GM19240 (cell line): ENCODE data around the gene ELFN2.
"Not testable (repeated sequence)": the region's sequence is repeated elsewhere in the genome, so short reads cannot be mapped to it uniquely, and the experiment has no call there.

Source experiments
- DNase-seq: peaks from one replicate; pipeline ENCODE4 v3.0.0; 2011; ENCODE audit warnings: low spot score; ENCODE audit not compliant: insufficient read length

ELFN2 gene

DNA sequence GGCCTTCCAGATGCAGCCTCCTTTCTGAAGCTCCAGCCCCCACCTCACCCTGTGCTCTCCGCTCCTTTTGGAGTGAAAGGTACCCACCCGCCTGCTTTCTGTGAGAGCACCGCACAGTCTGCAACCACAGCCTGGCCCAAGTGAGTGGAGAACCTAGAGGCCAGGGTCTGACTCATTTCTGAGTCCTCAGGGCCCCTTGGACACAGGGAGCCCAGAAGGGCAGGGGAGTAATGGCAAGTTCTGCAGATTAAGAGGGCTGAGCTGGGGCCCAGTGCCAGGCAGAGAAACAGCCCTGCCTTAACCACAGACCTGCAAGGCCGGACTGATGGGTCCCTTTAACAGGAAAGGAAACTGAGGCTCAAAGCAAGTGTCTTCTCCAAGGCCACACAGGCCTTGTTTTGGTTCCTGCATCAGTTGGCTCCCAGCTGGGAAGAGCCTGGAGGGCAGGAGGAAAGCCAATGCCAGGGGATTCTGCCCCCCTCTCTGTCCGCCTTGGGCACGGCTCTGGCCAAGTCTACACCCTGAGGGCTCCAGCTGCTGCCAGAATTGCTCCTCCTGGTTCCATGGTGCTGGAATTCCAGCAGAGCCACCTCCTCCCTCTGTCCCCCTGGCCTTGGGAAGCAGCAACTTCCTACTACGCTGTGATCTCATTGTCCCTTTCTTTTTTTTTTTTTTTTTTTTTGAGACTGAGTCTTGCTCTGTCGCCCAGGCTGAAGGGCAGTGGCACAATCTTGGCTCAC lies 89.9 kb downstream of the ELFN2 start:
- DNase-seq = no peak

DNA sequence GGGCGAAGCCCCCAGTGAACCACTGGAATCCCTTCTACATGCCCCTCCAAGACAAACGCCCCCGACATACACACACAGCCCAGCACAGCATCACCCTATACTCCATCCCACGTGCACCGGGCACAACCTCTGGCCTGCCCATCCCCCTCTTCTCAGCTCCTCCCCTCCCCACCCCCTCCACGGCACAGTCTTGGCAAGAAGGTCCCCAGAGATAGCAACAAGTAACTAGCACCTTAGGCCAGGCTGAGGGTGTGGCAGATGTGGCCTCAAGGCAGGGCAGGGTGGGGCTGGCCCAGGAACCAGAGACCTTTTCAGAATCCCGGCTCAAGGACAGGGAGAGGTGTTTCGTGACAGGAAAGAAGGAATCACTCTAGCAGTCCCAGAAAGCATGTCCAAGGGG lies 90.7 kb downstream of the ELFN2 start:
- DNase-seq = no peak

DNA sequence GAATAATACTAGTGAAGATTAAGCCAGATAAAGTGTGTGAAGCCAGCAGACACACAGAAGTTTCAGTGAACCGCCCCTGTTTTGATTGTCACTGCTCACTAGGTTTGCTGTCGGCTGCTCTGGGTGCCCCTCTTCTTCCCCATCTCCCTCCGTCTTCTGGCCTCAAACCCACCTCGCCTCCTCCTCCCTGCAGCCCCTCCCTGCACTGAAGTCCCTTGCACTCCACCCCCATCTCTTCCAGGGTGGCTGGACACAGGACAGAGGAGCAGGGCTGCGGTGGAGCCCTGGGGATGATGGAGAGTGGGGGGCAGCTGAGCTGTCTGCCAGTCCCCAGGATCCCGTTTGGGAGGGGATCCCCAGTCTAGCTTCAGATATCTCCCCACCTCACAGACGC lies 91.5 kb downstream of the ELFN2 start:
- DNase-seq = no peak

DNA sequence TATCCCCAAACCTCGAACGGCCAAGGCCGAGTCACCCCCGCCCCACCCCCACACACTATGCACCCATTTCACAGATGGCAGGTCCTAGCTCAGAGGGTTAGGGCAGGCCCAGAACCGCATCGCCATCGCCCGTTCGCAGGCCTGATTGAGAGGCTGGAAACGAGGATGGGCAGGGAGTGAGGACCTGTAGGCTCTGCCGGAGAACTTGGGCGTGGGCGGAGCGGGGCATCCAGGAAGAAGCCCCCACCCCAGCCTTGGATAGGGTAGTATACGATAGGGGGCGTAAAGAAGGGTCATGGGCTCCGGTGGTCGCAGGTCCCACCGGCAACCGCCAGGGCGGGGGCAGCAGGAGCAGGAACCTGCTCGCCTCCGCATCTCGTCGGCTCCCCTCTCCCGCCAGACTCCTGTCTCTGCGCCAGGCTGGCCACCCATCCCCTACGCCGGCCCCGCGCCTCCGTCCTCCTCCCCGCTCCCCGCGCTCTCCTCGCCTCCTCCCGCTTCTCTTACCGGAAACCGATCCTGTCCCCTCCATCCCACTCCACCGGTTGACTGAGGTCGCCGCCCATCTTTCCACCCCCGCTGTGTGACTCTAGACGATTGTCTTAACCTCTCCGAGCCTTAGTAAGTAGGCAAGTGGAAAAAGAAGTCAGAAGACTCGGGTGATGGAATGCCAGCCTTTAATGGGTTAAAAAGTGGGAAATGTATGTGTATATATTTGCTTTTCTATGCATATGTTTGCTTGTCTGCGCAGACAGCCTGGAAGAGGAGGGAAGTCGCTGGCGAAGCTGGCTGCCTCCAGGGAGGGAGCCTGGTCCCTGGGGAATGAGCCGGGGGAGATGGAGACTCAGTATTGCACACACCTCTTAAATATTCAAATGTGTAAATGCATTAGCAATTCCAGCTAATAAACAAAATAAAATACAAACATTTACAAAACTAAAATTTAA lies 92.1 kb downstream of the ELFN2 start:
- no peak for DNase-seq

DNA sequence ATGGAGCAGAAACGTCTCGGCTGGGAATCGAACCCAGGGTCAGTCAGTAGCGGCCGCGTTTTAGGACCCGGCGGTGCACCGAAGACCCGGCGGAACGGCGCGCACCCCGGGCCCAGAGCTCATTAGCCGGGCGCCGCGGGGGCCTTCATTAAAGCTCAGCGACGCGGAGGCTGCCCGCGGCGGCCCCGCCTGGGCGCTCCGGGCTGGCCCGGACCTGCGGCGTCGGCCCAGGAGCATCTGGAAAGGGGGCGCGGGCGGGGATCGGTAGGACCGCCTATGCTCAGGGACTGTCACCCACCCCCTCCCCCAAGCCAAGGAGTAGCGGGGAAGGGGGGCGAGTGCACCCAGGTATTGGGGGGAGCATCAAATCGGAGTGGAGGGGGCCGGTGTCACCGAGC lies 92.8 kb downstream of the ELFN2 start:
- DNase-seq = no peak

DNA sequence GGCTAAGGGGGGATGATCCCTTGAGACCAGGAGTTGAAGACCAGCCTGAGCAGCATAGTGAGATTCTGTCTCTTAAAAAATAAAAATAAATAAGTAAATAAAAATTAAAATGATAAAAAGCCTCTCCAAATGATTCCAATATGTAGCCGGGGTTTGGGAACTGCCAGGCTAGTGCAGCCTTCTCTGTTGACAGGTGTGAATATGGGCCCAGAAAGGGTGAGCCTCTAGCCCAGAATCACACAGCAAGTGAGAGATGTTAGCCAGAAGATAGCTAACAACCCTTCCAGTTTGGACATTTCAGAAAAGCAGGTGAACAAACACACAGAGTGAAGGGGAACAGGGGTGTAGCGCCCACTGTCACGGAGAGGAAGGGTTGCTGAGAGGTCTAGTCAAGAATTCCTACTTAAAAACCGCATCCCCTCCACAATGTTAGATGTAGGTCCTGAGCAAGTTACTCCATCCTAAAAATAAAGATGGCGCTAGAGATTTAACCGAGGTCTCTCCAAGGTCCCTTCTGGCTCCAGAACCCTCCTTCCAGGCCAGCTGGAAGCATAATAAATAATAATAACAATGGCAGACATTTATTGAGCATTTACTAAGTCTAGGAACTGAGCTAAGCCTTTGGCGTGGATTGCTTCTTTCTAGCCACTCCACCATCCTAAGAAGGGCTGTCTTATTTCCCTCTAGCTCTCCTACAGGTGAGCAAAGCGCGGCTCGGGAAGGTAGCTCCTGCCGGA lies 93.4 kb downstream of the ELFN2 start:
- no peak for DNase-seq

DNA sequence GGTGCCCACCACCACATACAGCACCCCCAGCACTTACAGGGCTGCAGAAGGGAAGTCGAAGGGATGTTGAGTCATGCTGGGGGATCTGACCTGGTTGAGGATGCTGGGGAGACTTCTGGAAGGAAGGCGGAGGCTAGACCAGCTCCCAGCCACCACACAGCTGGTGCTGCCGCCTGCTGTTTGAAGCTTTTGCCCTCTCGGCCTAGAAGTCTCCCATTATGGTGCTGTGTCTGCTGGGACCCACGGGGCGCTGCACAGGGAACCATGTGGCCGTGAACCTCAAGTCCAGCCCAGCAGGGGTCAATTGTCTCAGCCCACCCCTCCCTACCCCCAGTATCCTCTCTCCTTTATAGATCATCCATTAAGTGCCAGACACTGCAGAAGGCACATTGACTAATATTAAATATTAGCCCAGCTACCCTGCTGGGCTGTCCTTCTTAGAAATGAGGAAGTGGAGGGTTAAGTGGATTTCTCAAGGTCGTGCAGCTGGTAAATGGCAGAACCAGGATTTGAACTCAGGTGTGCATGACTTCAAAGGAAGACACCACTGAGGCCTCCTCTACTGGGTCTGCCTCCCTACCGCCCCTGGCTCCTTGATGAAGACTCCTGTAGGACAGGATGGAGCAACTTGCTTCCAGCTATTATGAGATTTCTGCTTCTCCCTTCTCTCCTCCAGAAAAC lies 95.3 kb downstream of the ELFN2 start:
- DNase-seq = no peak

DNA sequence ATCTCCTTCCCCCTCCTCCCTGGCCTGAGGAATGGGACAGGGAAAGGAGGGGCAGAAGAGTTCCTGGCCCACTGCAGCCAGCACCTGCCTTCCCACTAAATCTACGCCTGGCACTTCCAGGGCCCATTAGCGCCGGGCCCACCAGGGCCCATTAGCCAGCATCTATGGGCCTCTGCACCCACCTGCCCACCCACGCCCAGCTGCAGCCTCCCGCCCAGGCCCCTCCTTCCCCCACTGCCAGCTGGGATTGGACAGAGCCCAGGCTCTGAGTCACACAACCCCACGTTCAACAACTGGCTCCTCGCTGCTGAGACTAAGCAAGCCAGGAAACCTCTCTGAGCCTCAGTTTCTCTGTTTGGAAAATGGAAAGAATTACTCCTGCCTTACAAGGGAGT lies 96.2 kb downstream of the ELFN2 start:
- DNase-seq = no peak

DNA sequence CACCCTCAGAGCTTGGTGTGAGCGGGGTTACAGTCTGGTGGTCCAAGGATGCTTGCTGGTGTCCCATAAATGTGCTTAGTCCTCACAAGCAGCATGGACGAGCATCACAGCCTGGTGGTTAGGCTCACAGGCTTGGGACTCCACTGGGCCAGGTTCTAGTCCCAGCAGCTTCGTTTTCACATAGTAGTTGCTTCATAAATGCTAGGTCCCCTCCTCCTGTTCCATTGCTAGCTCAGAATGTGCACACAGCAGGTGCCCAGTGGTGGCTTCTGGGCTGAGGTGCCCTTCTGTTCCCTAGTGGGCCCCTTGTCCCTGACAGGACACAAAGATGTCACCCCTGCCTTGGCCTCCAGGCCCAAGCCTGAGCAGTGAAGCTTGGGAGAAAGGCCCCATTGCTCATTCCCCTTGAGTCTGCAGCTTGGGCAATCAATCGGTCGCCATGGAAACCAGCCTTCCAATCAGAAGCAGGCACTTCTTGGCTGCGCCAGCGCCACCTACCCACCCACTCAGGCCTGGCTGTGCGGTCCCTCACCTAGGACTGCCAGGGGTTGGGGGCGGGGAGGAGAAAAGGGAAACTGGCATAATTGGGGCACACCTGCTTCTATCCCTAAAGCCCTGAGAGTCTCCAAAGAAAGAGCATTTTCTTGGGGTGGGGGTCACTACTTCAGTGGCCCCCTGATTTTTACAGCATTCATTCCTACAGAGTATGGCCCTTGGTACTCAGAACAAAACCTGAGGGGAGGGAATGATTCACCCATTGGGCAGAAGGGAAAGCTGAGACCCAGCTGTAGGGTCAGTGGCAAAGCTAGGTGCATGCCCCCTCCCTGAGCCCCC lies 96.9 kb downstream of the ELFN2 start:
- peak; percentile 81 for DNase-seq

DNA sequence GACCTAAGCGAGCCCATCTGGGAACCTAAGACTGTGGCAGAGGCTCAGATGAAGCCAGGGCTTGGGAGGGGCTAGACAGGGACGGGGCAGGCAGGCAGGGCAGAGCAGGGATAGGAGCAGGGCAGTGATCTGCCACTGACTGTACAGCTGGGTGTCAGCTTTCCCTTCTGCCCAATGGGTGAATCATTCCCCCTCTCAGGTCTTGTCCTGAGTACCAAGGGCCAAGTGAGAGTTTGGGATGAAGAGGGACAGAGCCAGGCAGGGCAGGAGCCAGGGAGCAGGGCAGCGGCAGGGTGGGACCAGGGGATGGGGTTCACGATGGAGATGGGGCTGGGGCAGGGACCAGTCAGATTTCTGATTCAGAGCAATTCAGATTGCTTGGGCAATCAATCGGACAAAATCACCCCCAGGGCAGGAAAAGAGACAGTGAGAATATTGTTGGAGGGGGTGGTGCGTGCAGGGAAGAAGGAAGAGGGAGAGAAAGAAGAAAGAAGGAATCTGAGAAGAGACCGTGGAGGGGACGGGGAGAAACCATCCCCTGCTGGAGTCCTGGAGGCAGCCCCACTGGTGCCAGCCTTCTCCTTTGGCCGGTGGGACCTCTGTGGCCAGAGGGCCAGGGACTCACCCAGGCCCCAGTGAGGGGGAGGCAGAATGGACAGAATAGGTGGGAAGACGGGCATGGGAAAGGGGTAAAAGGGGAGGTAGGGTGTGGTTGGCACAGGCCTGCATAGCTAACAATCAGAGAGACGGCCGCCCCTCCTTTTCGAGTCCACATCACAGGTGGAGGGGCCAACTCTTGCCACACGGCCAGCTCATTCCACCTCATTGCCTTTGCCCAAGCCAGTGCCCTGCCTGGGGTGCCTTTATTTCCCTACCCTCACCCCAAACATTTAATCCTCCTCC lies 97.8 kb downstream of the ELFN2 start:
- DNase-seq = no peak

DNA sequence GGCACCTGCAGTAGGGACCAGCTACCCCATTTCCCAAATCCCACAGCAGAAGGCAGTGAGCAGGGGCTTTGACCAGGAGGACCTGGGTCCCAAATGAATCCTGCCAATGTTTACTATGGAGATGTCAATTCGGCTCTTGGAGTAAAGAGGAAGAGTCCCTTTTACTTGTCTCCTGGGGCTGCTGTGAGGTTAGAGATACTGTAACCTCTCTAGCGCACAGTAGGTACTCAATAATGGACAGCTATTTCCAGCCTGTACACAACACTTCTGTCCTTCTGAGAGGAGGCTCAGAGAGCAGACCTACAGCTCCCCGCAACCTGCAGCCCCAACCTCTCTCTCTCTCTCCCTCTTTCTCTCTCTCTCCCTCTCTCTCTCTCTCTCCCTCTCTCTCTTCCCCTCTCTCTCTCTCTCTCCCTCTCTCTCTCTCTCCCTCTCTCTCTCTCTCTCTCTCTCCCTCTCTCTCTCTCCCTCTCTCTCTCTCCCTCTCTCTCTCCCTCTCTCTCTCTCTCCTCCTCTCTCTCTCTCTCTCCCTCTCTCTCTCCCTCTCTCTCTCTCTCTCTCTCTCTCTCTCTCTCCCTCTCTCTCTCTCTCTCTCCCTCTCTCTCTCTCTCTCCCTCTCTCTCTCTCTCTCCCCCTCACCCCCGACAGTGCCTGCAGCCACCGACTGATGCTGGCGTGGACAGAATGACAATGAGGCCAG lies 98.6 kb downstream of the ELFN2 start:
- DNase-seq = not testable (repeated sequence)

DNA sequence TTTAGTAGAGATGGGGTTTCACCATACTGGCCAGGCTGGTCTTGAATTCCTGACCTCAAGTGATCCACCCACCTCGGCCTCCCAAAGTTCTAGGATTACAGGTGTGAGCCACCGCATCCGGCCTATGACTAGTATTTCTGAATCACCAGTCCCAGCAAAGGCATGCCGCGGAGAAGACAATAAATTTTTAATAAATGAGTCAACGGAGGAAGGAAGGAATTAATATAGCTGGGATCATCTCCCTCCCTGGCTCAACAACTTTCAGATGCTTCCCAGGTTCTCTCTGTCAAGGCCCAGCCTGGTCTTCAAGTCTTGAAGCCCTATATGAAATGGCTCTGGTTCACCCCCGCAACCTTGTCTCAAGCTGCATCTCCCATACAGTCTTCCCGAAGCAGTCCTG lies 99.3 kb downstream of the ELFN2 start:
- no peak for DNase-seq

DNA sequence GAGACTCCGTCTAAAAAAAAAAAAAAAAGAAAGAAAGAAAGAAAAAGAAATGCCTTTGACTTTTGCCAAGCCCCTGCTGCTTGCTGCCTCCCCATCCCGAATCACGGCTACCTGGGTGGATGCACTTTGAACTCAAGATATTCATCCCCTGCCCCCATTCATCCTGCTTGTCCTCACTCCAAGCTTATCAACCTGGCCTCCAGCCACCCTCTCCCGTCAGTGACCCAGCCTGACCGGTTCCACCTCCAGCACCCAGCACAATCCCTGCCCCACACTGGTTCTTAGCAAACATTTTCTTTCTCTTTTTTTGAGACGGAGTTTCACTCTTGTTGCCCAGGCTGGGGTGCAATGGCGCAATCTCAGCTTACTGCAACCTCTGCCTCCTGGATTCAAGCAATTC lies 100.6 kb downstream of the ELFN2 start:
- DNase-seq = no peak

DNA sequence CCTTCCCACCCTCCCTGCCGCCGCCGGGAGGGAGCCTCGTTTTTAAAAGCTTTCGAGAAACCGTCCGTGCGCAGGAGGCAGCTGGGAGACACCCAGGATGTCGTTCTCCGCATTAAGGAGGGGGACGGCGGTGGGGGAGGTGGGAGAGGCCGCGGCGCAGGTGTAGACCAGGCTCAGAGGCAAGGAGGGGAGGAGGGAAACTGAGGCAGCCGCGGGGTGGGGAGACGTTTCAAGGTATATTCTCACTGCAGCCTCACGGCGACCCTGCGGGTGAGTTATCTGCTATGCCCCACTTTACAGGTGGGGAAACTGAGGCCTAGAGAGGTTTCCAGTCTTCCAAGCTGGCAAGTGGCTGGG lies 102.3 kb downstream of the ELFN2 start:
- no peak for DNase-seq

DNA sequence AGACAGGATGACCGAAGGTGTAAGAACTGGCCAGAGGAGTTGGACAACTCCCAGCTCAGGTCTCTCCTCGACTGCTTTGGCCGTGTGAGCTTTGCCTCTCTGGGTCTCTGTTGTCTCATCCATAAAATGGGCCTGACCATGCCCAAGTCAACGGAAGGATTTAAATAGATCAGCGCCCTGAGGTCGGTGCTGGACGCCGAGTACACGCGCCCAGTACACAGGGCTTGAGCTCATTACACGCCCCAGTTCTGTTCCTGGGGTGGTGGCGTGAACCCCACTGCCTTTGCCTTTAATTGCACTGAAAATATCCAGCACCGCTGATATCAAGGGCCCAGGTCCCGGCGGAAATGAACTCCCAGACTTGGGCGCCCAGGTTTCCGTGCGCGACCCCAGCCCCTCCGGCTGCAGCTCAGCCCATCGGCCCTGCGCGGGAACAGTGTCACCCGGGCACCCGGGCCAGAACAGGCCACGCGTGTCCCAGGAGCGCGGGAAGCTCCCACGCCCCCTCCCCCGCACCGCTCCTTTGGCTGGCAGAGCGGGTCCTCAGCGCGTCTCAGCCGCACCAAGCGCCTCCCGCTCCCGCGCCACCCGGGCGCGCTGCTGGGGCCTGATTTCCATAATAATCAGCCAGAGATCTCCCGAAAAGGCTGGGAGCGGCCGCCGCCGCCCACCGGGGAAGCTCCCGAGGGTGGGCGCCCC lies 102.8 kb downstream of the ELFN2 start:
- no peak for DNase-seq

DNA sequence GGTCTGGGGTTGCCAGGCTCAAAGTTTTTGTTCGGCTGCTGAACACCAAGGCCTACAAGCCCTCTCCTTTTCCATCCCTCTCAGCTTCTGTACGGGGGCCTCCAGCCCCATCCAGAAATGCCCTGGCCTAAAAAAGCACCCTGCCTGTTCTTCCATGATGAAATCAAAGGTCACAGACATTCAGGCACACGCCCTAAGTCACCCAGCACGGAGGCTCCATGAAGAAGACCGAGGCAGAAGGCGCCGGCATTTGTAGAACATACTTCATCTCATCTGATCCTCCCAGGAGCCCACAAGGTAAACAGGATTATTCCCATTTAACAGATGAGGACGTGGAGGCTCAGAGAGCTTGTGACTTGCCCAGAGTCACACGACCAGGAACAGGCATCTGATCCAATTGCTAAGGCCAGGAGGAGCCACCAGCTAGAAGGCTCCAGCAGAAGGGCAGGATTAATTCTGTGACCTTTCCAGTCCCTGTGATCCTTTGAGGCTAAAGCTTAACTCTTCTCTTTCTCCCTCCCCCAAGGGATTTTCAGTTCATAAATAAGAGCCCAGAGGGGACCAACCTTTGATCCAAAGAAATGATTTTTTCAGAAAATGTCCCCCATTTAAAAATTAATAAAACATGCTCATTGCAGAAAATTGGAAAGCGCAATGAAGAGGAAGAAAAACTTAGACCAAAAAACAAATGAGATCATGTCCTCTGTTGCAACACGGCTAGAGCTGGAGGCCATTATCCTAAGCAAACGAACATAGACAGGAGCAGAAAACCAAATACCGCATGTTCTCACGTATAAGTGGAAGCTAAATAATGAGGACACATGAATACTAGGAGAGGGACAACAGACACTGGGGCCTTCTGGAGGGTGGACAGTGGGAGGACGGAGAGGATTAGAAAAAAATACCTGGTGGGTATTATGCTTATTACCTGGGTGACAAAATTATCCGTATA lies 106.3 kb downstream of the ELFN2 start:
- no peak for DNase-seq

DNA sequence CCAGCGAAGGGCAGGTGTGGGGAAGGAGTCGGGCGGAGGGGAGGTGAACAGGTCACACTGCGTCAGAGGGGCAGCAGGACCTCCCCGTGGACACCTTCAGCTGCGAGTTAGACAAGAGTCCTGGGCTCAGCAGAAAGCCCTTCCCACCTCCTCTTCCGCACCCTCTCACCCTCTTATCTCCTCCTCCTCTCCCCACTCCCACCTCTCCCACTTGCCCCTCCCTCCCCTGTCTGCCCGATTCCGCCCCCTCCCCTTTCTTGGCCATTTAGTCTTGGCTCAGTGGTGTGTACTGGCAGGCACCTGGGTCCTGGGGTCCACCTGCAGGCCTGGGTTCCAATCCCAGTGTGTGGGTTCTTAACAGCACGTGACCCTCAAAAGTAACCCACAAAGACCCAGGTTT lies 107.8 kb downstream of the ELFN2 start:
- no peak for DNase-seq
